Endothelial cell of umbilical vein (primary cell): ENCODE measurements around the gene ST6GALNAC3.

Source experiments
- EZH2 ChIP-seq: IDR thresholded peaks from 2 replicates; pipeline ENCODE4 v1.6.1; 2012; ENCODE audit warnings: borderline replicate concordance, low read depth, mild to moderate bottlenecking, moderate library complexity, low read length, inconsistent platforms; ENCODE audit not compliant: severe bottlenecking
- FOS ChIP-seq: IDR thresholded peaks from 2 replicates; pipeline ENCODE4 v1.6.1; 2011; ENCODE audit warnings: mild to moderate bottlenecking, low read length, moderate library complexity, borderline replicate concordance; ENCODE audit not compliant: insufficient read depth
- GATA2 ChIP-seq: IDR thresholded peaks from 2 replicates; pipeline ENCODE4 v1.7.0; 2011; ENCODE audit warnings: low read depth, mild to moderate bottlenecking, moderate library complexity, mixed read lengths, low read length; ENCODE audit not compliant: insufficient read length, insufficient read depth
- MYC ChIP-seq: IDR thresholded peaks from one replicate; pipeline ENCODE4 v1.6.1; 2011; ENCODE audit warnings: mild to moderate bottlenecking, low read depth, low read length
- POLR2A ChIP-seq: IDR thresholded peaks from 2 replicates; pipeline ENCODE4 v1.6.1; 2012; ENCODE audit warnings: low read depth, mild to moderate bottlenecking, control low read depth, low read length
- POLR2AphosphoS5 ChIP-seq: IDR thresholded peaks from 2 replicates; pipeline ENCODE4 v1.6.1; 2012; ENCODE audit warnings: low read depth, mild to moderate bottlenecking, control low read depth, low read length, moderate library complexity; ENCODE audit not compliant: insufficient read depth
- TF ChIP-seq, protein P1 (sequence below), 2 donors: IDR thresholded peaks; 1 replicate in 1 of 2; 2 replicates in 1 of 2; pipeline ENCODE4 v1.5.1; 2011; ENCODE audit warnings: low read length in 2 of 2, mild to moderate bottlenecking in 2 of 2, moderate library complexity in 2 of 2, control low read depth in 1 of 2, inconsistent platforms in 1 of 2, low read depth in 1 of 2; ENCODE audit not compliant: insufficient read depth in 1 of 2; ENCODE audit errors: extremely low read depth in 1 of 2

DNA sequence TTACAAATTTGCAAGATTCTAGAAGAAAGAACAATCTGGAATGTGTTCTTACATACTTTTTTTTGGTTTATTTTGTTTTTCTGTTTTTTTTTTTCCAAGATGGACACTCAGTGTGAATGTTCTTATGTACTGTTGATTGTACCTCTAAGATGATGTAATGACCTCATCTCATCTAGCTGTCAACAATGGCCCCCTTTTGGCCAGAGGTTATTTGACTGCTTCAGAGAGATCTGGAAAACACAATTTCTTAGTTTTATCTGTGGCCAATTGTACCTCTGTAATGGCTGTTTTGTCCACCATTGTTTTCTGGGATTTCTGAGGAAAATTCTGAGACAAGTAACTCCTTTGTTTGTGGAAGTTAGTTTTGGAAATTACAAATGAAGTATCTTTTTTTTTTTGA is 38.9 kb downstream of the ST6GALNAC3 start:
- TF ChIP-seq, protein P1, sequence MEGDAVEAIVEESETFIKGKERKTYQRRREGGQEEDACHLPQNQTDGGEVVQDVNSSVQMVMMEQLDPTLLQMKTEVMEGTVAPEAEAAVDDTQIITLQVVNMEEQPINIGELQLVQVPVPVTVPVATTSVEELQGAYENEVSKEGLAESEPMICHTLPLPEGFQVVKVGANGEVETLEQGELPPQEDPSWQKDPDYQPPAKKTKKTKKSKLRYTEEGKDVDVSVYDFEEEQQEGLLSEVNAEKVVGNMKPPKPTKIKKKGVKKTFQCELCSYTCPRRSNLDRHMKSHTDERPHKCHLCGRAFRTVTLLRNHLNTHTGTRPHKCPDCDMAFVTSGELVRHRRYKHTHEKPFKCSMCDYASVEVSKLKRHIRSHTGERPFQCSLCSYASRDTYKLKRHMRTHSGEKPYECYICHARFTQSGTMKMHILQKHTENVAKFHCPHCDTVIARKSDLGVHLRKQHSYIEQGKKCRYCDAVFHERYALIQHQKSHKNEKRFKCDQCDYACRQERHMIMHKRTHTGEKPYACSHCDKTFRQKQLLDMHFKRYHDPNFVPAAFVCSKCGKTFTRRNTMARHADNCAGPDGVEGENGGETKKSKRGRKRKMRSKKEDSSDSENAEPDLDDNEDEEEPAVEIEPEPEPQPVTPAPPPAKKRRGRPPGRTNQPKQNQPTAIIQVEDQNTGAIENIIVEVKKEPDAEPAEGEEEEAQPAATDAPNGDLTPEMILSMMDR (IDR thresholded peaks at IDR 0.05; ENCODE audit: extremely low read depth in 1 of 2, insufficient read depth in 1 of 2, low read depth in 1 of 2, low read length in 2 of 2), result no peak
- TF ChIP-seq EZH2, result no peak
- TF ChIP-seq GATA2, result no peak
- no peak for TF ChIP-seq MYC
- TF ChIP-seq POLR2A, result no peak
- no peak for TF ChIP-seq POLR2AphosphoS5
- no peak for TF ChIP-seq FOS
